T-helper 17 cell (primary cell): ENCODE data around the gene ACTL8. TPM values are rescaled to one million over a fixed set of nuclear protein-coding genes. Genes with fewer than 3 reads are reported as not detected.

Experiments used
- ATAC-seq: fragments of 150-1000 bp; cut with Tn5 transposase; 2 replicates; pipeline ENCODE4 v1.10.0; 2021; ENCODE audit warnings: mild to moderate bottlenecking, moderate library complexity
- DNase-seq, 3 donors: peaks; one replicate each; pipeline versions ENCODE4 v3.0.0 to v3.0.0-alpha.2; 2020 to 2021
- H3K9me3 ChIP-seq: one replicate; pipeline ENCODE4 v1.7.0; 2013; ENCODE audit warnings: low read length, mild to moderate bottlenecking; ENCODE audit not compliant: control insufficient read depth, poor library complexity, severe bottlenecking
- H3K27ac Mint-ChIP-seq: one replicate; pipeline ENCODE4 v1.8.0; 2022; ENCODE audit warnings: mild to moderate bottlenecking, moderate library complexity, mixed read lengths
- H3K27me3 Mint-ChIP-seq: one replicate; pipeline ENCODE4 v1.8.0; 2022; ENCODE audit warnings: mixed read lengths
- H3K36me3 Mint-ChIP-seq: one replicate; pipeline ENCODE4 v1.8.0; 2022; ENCODE audit warnings: low read depth, mixed read lengths
- H3K4me1 Mint-ChIP-seq: one replicate; pipeline ENCODE4 v1.8.0; 2022; ENCODE audit warnings: mild to moderate bottlenecking, mixed read lengths
- H3K4me3 Mint-ChIP-seq: one replicate; pipeline ENCODE4 v1.8.0; 2022; ENCODE audit warnings: mild to moderate bottlenecking, moderate library complexity, mixed read lengths
- total RNA-seq, 4 donors: library from RNA in 2 of 4; stranded (reverse) in 2 of 4; gene quantifications; one replicate each; pipeline ENCODE4 v1.2.3 and lab custom pipeline; 2022 to 2026

ACTL8 gene
- total RNA-seq, 2 donors from 2014 or later = not detected

DNA sequence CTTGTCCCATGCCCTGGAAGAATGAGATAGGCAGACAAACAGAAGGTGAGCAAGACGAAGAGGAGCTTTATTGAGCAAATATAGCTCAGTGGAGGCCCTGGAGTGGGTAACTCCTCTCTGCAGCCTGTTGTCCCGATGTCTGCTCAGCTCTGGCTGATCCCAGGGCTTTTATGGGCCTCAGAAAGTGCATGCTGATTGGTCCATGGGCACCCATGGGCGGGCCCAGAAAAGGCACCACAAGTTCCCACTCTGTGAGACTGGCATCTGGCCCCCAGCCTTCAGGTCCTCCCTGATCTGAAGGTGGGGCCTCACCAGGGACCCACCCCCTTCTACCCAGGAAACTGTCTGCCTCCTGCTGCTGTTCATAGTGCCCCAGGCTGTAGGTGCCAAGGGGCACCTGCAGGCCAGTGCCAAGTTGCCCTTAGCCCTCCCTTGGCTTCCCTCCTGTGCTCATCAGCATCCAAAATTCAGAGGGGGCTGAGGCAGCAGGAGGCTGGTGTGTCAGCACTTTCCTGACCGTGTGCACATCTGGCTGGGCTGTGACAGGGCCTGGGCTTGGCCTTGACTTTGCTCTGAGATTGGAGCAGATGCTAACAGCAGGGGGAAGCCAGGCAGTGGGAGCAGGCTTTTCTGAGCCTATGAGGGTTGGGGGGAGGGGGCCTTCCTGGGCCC lies 35.4 kb downstream of the ACTL8 start:
- Mint-ChIP-seq H3K27ac (no peak overlapping the region), H3K36me3 (no peaks in the 10 kb centered on the region), H3K4me3 (no peak overlapping the region), H3K4me1 (no peaks in the 10 kb centered on the region), H3K27me3 (peaks cover 54% of the 10 kb centered on the region)
- ATAC-seq = no peak
- no peak for DNase-seq
- peaks cover 2% of the 10 kb centered on the region for H3K9me3 ChIP-seq

DNA sequence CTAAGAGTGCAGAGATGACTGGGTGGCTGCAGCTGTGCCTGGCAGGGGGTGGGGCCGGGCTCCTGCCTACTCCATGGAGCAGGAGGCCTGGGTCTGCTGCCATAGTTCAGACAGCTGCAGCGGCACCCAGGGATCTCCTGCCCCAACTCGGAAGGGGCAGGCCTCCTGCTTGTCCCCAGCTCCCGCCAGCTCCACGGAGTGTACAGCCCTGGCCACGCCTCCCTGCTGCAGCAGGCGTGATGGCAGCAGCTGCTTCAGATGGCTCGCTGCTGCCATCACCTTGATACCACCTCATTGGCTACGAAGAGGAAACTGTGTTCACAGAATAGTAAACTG lies 35.9 kb downstream of the ACTL8 start:
- no peaks in the 10 kb centered on the region for H3K36me3 Mint-ChIP-seq
- H3K4me1 Mint-ChIP-seq = no peaks in the 10 kb centered on the region
- DNase-seq (no peak), ATAC-seq (no peak)
- H3K27ac Mint-ChIP-seq = no peak overlapping the region
- H3K9me3 ChIP-seq = peaks cover 2% of the 10 kb centered on the region
- no peak overlapping the region for H3K4me3 Mint-ChIP-seq
- peaks cover 54% of the 10 kb centered on the region for H3K27me3 Mint-ChIP-seq

DNA sequence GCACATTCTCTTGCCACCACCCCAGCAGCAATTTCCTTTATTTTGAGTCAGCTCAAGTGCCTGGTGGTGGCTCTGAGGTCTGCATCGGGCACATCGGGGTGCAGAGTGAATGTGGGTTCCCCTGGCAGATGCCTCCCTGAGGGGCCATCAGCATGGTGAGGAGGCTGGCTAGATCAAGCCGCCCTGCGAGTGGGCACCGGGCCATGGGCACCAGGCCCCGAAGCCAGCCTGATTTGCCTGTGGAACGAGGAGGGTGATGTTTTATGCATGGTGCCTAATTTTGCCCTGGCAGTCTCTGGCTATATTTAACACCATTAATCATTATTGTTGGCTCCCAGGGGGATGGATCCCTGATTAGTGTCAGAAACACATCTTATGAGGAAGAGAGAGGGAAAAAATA lies 36.3 kb downstream of the ACTL8 start:
- Mint-ChIP-seq H3K4me3 (no peak overlapping the region), H3K4me1 (no peaks in the 10 kb centered on the region), H3K27me3 (peaks cover 53% of the 10 kb centered on the region), H3K27ac (no peak overlapping the region), H3K36me3 (no peaks in the 10 kb centered on the region)
- peaks cover 2% of the 10 kb centered on the region for H3K9me3 ChIP-seq
- DNase-seq (no peak), ATAC-seq (no peak)

DNA sequence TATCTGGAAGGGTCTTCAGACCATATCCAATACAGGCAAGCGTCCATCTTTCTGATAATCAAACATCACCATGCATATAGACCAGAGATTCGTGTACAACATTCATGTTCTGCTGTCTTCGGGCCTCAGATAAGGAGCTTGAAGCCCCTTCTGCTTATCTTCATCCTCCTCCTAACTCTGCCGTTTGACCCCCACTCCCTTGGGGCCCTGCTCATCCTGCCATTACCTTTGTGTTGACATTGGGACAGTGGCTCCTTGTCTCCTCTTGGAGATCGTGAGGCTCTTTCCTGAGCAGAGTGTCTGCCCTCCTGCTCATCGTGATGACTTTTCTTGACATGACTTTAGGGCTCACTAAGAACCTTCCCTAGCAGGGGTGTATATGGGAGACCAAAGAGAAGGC lies 37.3 kb downstream of the ACTL8 start:
- H3K9me3 ChIP-seq = peaks cover 2% of the 10 kb centered on the region
- Mint-ChIP-seq H3K36me3 (no peaks in the 10 kb centered on the region), H3K27ac (no peak overlapping the region), H3K27me3 (peaks cover 55% of the 10 kb centered on the region), H3K4me3 (no peak overlapping the region), H3K4me1 (no peaks in the 10 kb centered on the region)
- ATAC-seq = no peak
- DNase-seq = no peak

DNA sequence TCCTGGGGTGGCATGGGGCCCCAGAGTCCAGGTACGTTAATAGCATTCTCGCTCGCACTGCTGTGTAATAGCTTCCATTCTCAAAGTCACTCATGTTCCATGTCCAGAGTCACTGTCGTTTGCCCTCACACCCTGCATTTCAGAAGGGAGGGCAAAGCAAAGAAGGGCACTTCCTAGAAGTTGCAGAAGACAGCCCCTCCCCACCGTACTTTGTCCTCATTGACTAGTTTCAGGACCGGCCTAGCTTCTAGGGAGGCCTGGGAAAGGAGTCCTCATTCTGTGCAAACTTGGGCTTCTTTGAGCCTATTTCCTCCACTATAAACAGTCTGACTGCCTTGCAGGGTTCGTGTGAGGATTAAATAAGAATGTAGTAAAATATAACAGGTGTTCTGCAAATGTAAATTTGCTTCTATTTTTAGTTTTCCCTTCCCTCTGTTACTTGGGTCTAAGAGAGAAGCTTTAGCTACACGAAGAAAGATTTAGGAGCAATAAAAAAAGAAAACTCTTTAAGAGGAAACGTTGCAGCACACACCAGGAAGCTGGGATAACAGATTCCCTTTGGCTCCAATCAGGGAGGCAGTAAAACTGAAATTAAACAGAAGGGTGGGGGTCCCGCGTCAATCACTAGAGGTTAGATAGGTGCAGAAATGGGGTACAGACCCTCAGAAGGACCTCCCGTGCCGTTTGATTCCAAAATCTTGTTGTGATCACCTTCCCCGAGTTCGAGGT lies 40.1 kb downstream of the ACTL8 start:
- Mint-ChIP-seq H3K27me3 (peaks cover 67% of the 10 kb centered on the region), H3K4me3 (no peak overlapping the region)

DNA sequence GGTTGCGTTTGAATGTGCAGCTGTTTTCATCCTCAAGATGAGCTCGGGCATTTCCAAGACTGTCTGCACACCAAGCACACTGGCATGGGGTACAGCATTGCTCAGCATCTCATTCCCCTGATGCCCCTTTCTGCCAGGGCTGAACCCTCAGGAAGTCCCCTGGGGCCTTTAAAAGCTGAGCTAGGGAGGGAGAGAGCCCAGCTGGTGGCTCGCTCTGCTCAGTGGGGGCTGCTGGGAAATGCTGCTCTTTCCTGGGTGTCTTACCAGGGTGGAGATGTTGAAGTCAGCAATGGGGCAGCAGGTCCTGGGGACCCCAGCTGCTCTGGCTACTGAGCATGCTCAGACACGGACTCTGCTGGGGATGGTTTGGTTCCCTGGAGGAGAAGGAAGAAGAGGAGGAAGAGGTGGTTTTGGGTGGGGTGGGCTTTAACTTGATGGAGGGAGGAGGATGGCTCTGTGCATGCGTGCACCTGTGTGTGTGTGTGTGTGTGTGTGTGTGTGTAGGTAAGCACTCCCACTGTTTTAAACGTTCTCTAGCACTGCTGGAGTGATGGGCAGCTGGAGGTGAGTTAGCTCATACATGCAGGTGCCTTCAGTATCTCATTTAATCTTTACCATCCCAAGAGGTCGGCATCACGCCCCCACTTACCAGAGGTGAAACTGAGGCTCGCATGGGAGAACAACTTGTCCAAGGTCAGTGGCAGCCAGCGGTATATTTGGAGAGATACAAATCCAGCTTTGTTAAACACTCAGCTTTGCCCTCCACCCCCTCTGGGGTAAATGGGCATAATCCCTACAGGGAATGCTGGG lies 40.9 kb downstream of the ACTL8 start:
- ATAC-seq = no peak
- peaks cover 2% of the 10 kb centered on the region for H3K9me3 ChIP-seq

More for the DNA sequence above, 40.1 kb downstream of the ACTL8 start:
- Mint-ChIP-seq H3K27ac (no peak overlapping the region), H3K4me1 (peaks cover 7% of the 10 kb centered on the region), H3K36me3 (no peaks in the 10 kb centered on the region)
- peaks cover 2% of the 10 kb centered on the region for H3K9me3 ChIP-seq
- ATAC-seq (no peak), DNase-seq (no peak)

DNA sequence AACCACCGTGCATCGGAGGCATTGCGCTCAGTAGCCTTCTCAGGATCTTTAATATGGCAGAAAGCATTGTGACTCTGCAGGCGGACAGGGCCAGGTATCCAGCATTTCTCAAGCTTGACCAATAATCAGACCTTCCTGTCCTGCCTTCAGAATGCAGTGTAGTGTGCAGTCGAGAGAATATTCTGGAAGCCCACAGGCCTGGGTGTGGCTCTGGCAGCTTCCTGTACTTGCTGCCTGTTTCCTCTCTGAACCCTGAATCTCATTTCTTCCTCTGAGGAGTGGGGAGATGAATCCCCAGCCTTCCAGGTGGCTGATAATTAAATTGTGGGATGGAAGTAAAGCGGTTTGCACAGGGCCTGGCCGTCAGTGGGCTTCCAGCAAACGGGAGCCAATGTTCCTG lies 42.3 kb downstream of the ACTL8 start:
- H3K27ac Mint-ChIP-seq = no peak overlapping the region
- ATAC-seq (no peak), DNase-seq (no peak)
- H3K4me3 Mint-ChIP-seq = no peak overlapping the region
- peaks cover 7% of the 10 kb centered on the region for H3K4me1 Mint-ChIP-seq
- H3K9me3 ChIP-seq = peaks cover 2% of the 10 kb centered on the region
- H3K27me3 Mint-ChIP-seq = peaks cover 61% of the 10 kb centered on the region
- H3K36me3 Mint-ChIP-seq = no peaks in the 10 kb centered on the region

More for the DNA sequence above, 40.9 kb downstream of the ACTL8 start:
- H3K36me3 Mint-ChIP-seq = no peaks in the 10 kb centered on the region
- DNase-seq = no peak
- H3K27me3 Mint-ChIP-seq = peaks cover 67% of the 10 kb centered on the region
- H3K27ac Mint-ChIP-seq = no peak overlapping the region
- no peak overlapping the region for H3K4me3 Mint-ChIP-seq
- peaks cover 7% of the 10 kb centered on the region for H3K4me1 Mint-ChIP-seq

DNA sequence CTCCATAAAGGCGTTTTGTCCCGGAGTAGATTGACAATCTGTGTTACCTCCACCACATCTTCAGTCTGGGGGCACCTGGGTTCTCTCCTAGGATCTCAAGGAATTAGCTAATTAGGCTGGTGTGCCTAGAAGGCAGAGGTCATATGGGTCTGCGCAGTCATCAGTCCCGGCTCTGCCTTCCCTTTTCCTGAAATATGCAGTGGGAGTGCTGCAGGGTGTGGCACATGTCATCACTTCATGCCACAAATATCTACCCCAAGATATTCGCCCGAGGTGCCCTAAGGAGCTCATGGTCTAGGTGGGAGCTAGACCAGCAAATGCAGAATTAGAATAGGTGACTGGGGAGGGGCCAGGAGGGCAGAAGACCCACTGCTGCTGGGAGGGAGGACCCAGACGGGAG lies 42.9 kb downstream of the ACTL8 start:
- no peak for ATAC-seq
- Mint-ChIP-seq H3K27ac (no peak overlapping the region), H3K4me1 (peaks cover 7% of the 10 kb centered on the region)

DNA sequence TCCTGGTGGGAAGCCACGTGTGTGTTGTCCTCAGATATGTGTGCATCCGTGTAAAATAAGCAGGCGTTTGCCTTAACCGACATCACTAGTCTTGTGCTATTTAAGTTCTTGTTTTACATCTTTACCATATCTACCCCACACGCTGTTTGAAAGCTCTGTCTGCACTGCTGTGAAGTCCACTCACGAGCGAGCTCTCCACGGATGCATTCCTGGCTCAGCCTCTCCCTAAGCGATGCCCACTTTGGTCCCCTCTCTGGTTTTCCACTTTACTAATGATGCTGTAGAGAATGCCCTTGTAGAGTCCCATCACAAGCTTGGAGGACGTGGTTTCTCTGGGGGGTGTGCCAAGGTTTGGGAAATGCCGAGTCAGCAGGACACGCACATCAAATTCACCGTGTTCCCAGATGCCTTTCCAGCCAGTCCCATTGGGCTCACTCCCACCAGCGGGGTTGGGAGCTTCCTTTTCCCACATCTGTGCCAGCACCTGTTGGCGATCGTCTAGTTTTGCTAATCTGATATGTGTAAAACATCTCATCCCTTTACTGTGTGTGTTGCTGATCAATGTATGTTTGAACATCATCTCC lies 43.8 kb downstream of the ACTL8 start:
- H3K4me3 Mint-ChIP-seq = no peak overlapping the region
- no peak for ATAC-seq
- H3K9me3 ChIP-seq = peaks cover 2% of the 10 kb centered on the region
- peaks cover 7% of the 10 kb centered on the region for H3K4me1 Mint-ChIP-seq
- H3K36me3 Mint-ChIP-seq = no peaks in the 10 kb centered on the region
- H3K27me3 Mint-ChIP-seq = peaks cover 52% of the 10 kb centered on the region
- no peak overlapping the region for H3K27ac Mint-ChIP-seq
- no peak for DNase-seq

More for the DNA sequence above, 42.9 kb downstream of the ACTL8 start:
- peaks cover 2% of the 10 kb centered on the region for H3K9me3 ChIP-seq
- no peak for DNase-seq
- no peak overlapping the region for H3K4me3 Mint-ChIP-seq
- H3K27me3 Mint-ChIP-seq = peaks cover 56% of the 10 kb centered on the region
- no peaks in the 10 kb centered on the region for H3K36me3 Mint-ChIP-seq

DNA sequence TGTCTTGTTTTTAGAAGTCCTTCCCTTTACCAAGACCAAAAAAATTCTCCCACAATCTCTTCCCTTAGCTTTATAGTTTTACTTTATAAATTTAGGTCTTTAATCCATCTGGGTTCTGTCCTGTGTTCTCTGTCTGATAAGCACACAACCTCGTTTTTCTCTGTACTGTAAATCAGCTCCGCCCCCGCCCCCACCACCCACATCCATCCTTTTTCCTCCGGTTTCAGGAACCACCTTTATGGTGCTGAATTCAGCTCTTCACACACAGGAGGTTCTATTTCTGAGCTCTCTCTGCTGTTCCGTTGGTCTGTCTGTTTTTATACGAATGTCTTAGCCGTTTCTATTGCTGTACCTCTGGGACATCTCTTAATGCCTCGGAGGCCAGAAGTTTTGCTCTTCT lies 44.5 kb downstream of the ACTL8 start:
- H3K36me3 Mint-ChIP-seq = no peaks in the 10 kb centered on the region
- no peaks in the 10 kb centered on the region for H3K9me3 ChIP-seq
- DNase-seq = no peak
- ATAC-seq = no peak
- H3K4me3 Mint-ChIP-seq = no peak overlapping the region
- H3K4me1 Mint-ChIP-seq = peaks cover 7% of the 10 kb centered on the region
- H3K27me3 Mint-ChIP-seq = peaks cover 48% of the 10 kb centered on the region
- no peak overlapping the region for H3K27ac Mint-ChIP-seq

DNA sequence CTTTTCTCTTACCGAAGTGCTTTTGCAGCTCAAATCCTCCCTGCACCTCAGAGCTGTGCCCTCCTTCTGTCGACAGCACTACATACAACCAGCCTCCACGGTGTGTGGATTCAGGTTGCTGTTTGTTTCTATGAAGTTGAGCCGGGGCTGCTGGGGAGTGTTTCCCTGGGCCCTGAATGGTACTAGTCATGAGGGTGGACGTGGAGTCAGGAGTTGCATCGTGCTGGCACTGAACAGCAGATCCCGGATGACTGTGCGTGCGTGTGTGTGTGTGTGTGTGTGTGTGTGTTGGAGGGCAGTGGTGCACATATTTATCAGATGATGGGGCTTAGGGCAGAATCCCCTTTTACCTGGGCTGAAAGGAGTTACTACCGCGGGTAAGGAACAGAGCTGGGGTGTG lies 47.0 kb downstream of the ACTL8 start:
- Mint-ChIP-seq H3K4me3 (no peak overlapping the region), H3K27ac (no peak overlapping the region), H3K36me3 (no peaks in the 10 kb centered on the region), H3K27me3 (peaks cover 55% of the 10 kb centered on the region), H3K4me1 (peaks cover 7% of the 10 kb centered on the region)
- no peaks in the 10 kb centered on the region for H3K9me3 ChIP-seq
- ATAC-seq (no peak), DNase-seq (no peak)

DNA sequence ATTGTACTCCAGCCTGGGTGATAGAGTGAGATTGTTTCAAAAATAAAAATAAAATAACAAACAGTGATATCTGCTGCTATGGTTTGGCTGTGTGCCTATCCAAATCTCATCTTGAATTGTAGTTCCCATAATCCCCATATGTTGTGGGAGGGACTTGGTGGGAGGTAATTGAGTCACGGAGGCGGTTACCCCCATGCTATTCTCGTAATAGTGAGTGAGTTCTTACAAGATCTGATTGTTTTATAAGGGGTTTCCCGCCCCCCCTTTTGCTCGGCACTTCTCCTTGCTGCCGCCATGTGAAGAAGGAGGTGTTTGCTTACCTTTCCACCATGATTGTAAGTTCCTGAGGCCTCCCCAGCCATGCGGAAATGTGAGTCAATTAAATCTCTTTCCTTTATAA lies 47.8 kb downstream of the ACTL8 start:
- Mint-ChIP-seq H3K27me3 (peaks cover 48% of the 10 kb centered on the region), H3K4me1 (peaks cover 2% of the 10 kb centered on the region), H3K36me3 (no peaks in the 10 kb centered on the region), H3K27ac (no peak overlapping the region), H3K4me3 (no peak overlapping the region)
- ATAC-seq = no peak
- no peaks in the 10 kb centered on the region for H3K9me3 ChIP-seq
- DNase-seq = no peak
